Keratinocyte (primary cell): Measurements from ENCODE around the gene FKBP5.

Experiments used
- EZH2 ChIP-seq: IDR thresholded peaks from one replicate; pipeline ENCODE4 v1.6.1; 2012; ENCODE audit warnings: inconsistent platforms, mild to moderate bottlenecking, low read length, moderate library complexity
- TF ChIP-seq, protein P1 (sequence below), 3 experiments: IDR thresholded peaks in 1 of 3; conservative IDR thresholded peaks in 1 of 3; optimal IDR thresholded peaks in 1 of 3; 2 replicates in 2 of 3; 3 replicates in 1 of 3; pipeline versions ENCODE3 to v1.5.1; 2011; ENCODE audit warnings: low read length in 3 of 3, mild to moderate bottlenecking in 3 of 3, moderate library complexity in 2 of 3, control low read depth in 1 of 3, inconsistent platforms in 1 of 3; ENCODE audit not compliant: insufficient read depth in 2 of 3; ENCODE audit errors: extremely low read depth in 1 of 3

DNA sequence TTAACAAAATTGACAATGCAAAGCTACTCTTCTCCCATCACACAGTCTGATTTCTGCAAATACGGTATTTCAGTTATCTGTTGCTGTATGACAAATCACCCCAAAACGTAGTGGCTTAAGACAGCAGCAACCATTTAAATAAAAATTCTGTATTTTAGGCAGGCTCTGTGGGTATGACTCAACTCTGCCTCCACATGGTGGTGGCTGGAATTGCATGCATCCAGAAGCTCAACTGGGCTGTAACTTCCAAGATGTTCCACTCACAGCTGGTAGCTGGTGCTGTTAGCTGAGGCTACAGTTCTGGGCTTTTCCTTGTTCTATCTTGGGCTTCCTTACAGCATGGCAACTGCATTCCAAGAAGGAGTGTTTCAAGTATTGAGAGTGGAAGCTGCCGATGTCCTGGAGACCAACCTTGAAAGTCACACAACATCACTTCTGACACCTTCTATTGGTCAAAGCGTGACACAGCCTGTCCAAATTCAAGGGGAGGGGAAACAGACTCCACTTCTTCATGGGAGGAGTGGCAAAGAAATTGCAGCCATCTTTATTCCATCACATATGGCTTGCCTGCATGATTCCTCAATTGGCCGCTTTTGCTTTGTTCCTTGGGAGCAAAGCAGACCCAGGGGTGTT is 136.3 kb downstream of the FKBP5 start:
- TF ChIP-seq, protein P1, sequence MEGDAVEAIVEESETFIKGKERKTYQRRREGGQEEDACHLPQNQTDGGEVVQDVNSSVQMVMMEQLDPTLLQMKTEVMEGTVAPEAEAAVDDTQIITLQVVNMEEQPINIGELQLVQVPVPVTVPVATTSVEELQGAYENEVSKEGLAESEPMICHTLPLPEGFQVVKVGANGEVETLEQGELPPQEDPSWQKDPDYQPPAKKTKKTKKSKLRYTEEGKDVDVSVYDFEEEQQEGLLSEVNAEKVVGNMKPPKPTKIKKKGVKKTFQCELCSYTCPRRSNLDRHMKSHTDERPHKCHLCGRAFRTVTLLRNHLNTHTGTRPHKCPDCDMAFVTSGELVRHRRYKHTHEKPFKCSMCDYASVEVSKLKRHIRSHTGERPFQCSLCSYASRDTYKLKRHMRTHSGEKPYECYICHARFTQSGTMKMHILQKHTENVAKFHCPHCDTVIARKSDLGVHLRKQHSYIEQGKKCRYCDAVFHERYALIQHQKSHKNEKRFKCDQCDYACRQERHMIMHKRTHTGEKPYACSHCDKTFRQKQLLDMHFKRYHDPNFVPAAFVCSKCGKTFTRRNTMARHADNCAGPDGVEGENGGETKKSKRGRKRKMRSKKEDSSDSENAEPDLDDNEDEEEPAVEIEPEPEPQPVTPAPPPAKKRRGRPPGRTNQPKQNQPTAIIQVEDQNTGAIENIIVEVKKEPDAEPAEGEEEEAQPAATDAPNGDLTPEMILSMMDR (optimal IDR thresholded peaks at IDR 0.05 in 1 of 3, IDR thresholded peaks at IDR 0.05 in 1 of 3, conservative IDR thresholded peaks at IDR 0.05 in 1 of 3; ENCODE audit: extremely low read depth in 1 of 3, insufficient read depth in 2 of 3, low read length in 3 of 3) = peak; percentile 87 to 99 (median 91)
- no peak for TF ChIP-seq EZH2
